GM19397 (cell line): ENCODE data around the gene CCNQ.
"Not testable (repeated sequence)": the region's sequence is repeated elsewhere in the genome, so short reads cannot be mapped to it uniquely, and the experiment has no call there.

Experiments
- ATAC-seq: cut with Tn5 transposase; IDR thresholded peaks from one replicate; pipeline ENCODE4 v1.9.1; 2021; ENCODE audit warnings: mild to moderate bottlenecking, moderate library complexity; ENCODE audit not compliant: unreplicated experiment

Gene CCNQ

GRCh38 chrX:153623310-153624029 is 24.5 kb upstream of the CCNQ start:
- ATAC-seq, result no peak

GRCh38 chrX:153622661-153623309 is 23.8 kb upstream of the CCNQ start:
- no peak for ATAC-seq

- no peak for ATAC-seq
Observed at GRCh38 chrX:153621949-153622598, 23.1 kb upstream of the CCNQ start.

GRCh38 chrX:153620576-153620975 is 21.6 kb upstream of the CCNQ start:
- no peak for ATAC-seq

- no peak for ATAC-seq
Observed at GRCh38 chrX:153614818-153615217, 15.9 kb upstream of the CCNQ start.

- no peak for ATAC-seq
Observed at GRCh38 chrX:153612413-153612812, 13.5 kb upstream of the CCNQ start.

- ATAC-seq, result no peak
Observed at GRCh38 chrX:153611298-153612095, 12.6 kb upstream of the CCNQ start.

GRCh38 chrX:153610836-153611213 is 11.9 kb upstream of the CCNQ start:
- no peak for ATAC-seq

- no peak for ATAC-seq
Observed at GRCh38 chrX:153609917-153610835, 11.2 kb upstream of the CCNQ start.

- ATAC-seq, result no peak
Observed at GRCh38 chrX:153608806-153609205, 9.9 kb upstream of the CCNQ start.

- ATAC-seq, result no peak
Observed at GRCh38 chrX:153608376-153608775, 9.4 kb upstream of the CCNQ start.

- ATAC-seq, result no peak
Observed at GRCh38 chrX:153606503-153606902, 7.6 kb upstream of the CCNQ start.

- not testable (repeated sequence) for ATAC-seq
Observed at GRCh38 chrX:153604666-153605380, 5.9 kb upstream of the CCNQ start.

GRCh38 chrX:153603131-153603656 is 4.3 kb upstream of the CCNQ start:
- no peak for ATAC-seq

GRCh38 chrX:153602601-153603000 is 3.7 kb upstream of the CCNQ start:
- ATAC-seq, result no peak

- no peak for ATAC-seq
Observed at GRCh38 chrX:153601511-153602110, 2.7 kb upstream of the CCNQ start.

- ATAC-seq, result no peak
Observed at GRCh38 chrX:153600921-153601320, 2.0 kb upstream of the CCNQ start.

GRCh38 chrX:153600032-153600373 is 1.1 kb upstream of the CCNQ start:
- ATAC-seq, result no peak
